ENCODE results near the gene OTUB1. TPM values are rescaled to one million over a fixed set of nuclear protein-coding genes. Genes with fewer than 3 reads are reported as not detected.

Gene OTUB1
- total and polyA plus RNA-seq, 2 donors from 2014 or later: 69.0 to 118 TPM

GRCh38 chr11:64037027-64037634 lies 50.9 kb downstream of the OTUB1 start:
- H3K4me3 ChIP-seq (ENCODE audit: low read length in 3 of 3): peak overlapping the region in 1 of 3 donors; percentile 43
- no peak overlapping the region for H3K9ac ChIP-seq (ENCODE audit: low read length in 3 of 3)
- no peak for FAIRE-seq
- H3K27me3 ChIP-seq (ENCODE audit: control insufficient read depth, insufficient read depth, low read length): no peaks in the 10 kb centered on the region
- no peaks in the 10 kb centered on the region for H3K36me3 ChIP-seq (ENCODE audit: control insufficient read depth in 2 of 3, insufficient read depth in 3 of 3, low read length in 3 of 3)
- TF ChIP-seq CTCF (IDR thresholded peaks at IDR 0.05; ENCODE audit: borderline replicate concordance, extremely low read depth, insufficient read depth): no peak
- H3K9me3 ChIP-seq (ENCODE audit: control insufficient read depth in 2 of 3, insufficient read depth in 1 of 3, low read length in 3 of 3): no peaks in the 10 kb centered on the region
- DNase-seq: no peak
- peak overlapping the region; percentile 37 to 51 for H3K27ac ChIP-seq (ENCODE audit: low read depth in 2 of 2, low read length in 2 of 2)
- intact Hi-C loops (cut with DNase I): no loop called here
- H3K4me1 ChIP-seq (ENCODE audit: control insufficient read depth in 2 of 3, insufficient read depth in 2 of 3, low read depth in 1 of 3, low read length in 3 of 3): peaks cover 0 to 10% (median 0%) of the 10 kb centered on the region in 3 donors

- H3K9ac ChIP-seq (ENCODE audit: low read length in 3 of 3): no peak overlapping the region
- intact Hi-C loops (cut with DNase I): no loop called here
- H3K4me1 ChIP-seq (ENCODE audit: control insufficient read depth in 2 of 3, insufficient read depth in 2 of 3, low read depth in 1 of 3, low read length in 3 of 3): peaks cover 0 to 7% (median 0%) of the 10 kb centered on the region in 3 donors
- no peak overlapping the region for H3K4me3 ChIP-seq (ENCODE audit: low read length in 3 of 3)
- no peak overlapping the region for H3K27ac ChIP-seq (ENCODE audit: low read depth in 2 of 2, low read length in 2 of 2)
- H3K9me3 ChIP-seq (ENCODE audit: control insufficient read depth in 2 of 3, insufficient read depth in 1 of 3, low read length in 3 of 3): no peaks in the 10 kb centered on the region
- no peaks in the 10 kb centered on the region for H3K36me3 ChIP-seq (ENCODE audit: control insufficient read depth in 2 of 3, insufficient read depth in 3 of 3, low read length in 3 of 3)
- no peak for FAIRE-seq
- no peak for TF ChIP-seq CTCF (IDR thresholded peaks at IDR 0.05; ENCODE audit: borderline replicate concordance, extremely low read depth, insufficient read depth)
- no peaks in the 10 kb centered on the region for H3K27me3 ChIP-seq (ENCODE audit: control insufficient read depth, insufficient read depth, low read length)
- DNase-seq: no peak
Measured at GRCh38 chr11:64038500-64038899, 52.3 kb downstream of the OTUB1 start.

GRCh38 chr11:64039012-64039665 lies 52.9 kb downstream of the OTUB1 start:
- DNase-seq (no peak), FAIRE-seq (no peak)
- H3K27ac ChIP-seq (ENCODE audit: low read depth in 2 of 2, low read length in 2 of 2): no peak overlapping the region
- intact Hi-C loops (cut with DNase I): no loop called here
- no peak overlapping the region for H3K4me3 ChIP-seq (ENCODE audit: low read length in 3 of 3)
- peaks cover 0 to 7% (median 0%) of the 10 kb centered on the region in 3 donors for H3K4me1 ChIP-seq (ENCODE audit: control insufficient read depth in 2 of 3, insufficient read depth in 2 of 3, low read depth in 1 of 3, low read length in 3 of 3)
- TF ChIP-seq CTCF (IDR thresholded peaks at IDR 0.05; ENCODE audit: borderline replicate concordance, extremely low read depth, insufficient read depth): no peak
- H3K9ac ChIP-seq (ENCODE audit: low read length in 3 of 3): no peak overlapping the region
- no peaks in the 10 kb centered on the region for H3K27me3 ChIP-seq (ENCODE audit: control insufficient read depth, insufficient read depth, low read length)
- no peaks in the 10 kb centered on the region for H3K9me3 ChIP-seq (ENCODE audit: control insufficient read depth in 2 of 3, insufficient read depth in 1 of 3, low read length in 3 of 3)
- no peaks in the 10 kb centered on the region for H3K36me3 ChIP-seq (ENCODE audit: control insufficient read depth in 2 of 3, insufficient read depth in 3 of 3, low read length in 3 of 3)
